Measurements from ENCODE around the gene RIPK3. TPM values are rescaled to one million over a fixed set of nuclear protein-coding genes. Genes with fewer than 3 reads are reported as not detected.

Gene RIPK3
- total and polyA plus RNA-seq, 4 donors, result 1.0 to 2.9 (median 1.9) TPM

GRCh38 chr14:24360281-24360680 lies 20.5 kb upstream of the RIPK3 start:
- Histone ChIP-seq H3K4me3 (ENCODE audit: low read depth in 1 of 3, low read length in 3 of 3) (no peak overlapping the region), H3K9me3 (ENCODE audit: control insufficient read depth in 4 of 4, low read length in 3 of 4) (no peaks in the 10 kb centered on the region), H3K27me3 (ENCODE audit: control insufficient read depth in 4 of 4, insufficient read depth in 4 of 4, low read length in 3 of 4) (no peaks in the 10 kb centered on the region), H3K4me1 (ENCODE audit: control insufficient read depth in 4 of 4, insufficient read depth in 4 of 4, low read length in 3 of 4) (no peaks in the 10 kb centered on the region), H3K36me3 (ENCODE audit: control insufficient read depth in 4 of 4, insufficient read depth in 3 of 4, low read depth in 1 of 4, low read length in 3 of 4) (no peaks in the 10 kb centered on the region), H3K27ac (ENCODE audit: low read depth in 1 of 2, low read length in 2 of 2) (no peak overlapping the region), H3K9ac (ENCODE audit: low read depth in 1 of 2, low read length in 2 of 2) (no peak overlapping the region)
- TF ChIP-seq CTCF (IDR thresholded peaks at IDR 0.05; ENCODE audit: low read depth, low read length, missing input control) (no peak), RXRA (IDR thresholded peaks at IDR 0.05) (no peak), RAD21 (IDR thresholded peaks at IDR 0.05) (no peak), REST (IDR thresholded peaks at IDR 0.05) (no peak), NR2F2 (IDR thresholded peaks at IDR 0.05) (no peak), GABPA (IDR thresholded peaks at IDR 0.05 in 1 of 2, conservative IDR thresholded peaks at IDR 0.05 in 1 of 2) (no peak), MAX (IDR thresholded peaks at IDR 0.05) (no peak)
- WGBS, result 95% methylated on average over 3 of the region's 3 CpGs
- DNase-seq (ENCODE audit: low spot score), result no peak

- Histone ChIP-seq H3K9me3 (ENCODE audit: control insufficient read depth in 4 of 4, low read length in 3 of 4) (no peaks in the 10 kb centered on the region), H3K36me3 (ENCODE audit: control insufficient read depth in 4 of 4, insufficient read depth in 3 of 4, low read depth in 1 of 4, low read length in 3 of 4) (no peaks in the 10 kb centered on the region), H3K4me1 (ENCODE audit: control insufficient read depth in 4 of 4, insufficient read depth in 4 of 4, low read length in 3 of 4) (peaks cover 0 to 6% (median 2%) of the 10 kb centered on the region in 4 donors), H3K27ac (ENCODE audit: low read depth in 1 of 2, low read length in 2 of 2) (no peak overlapping the region), H3K9ac (ENCODE audit: low read depth in 1 of 2, low read length in 2 of 2) (no peak overlapping the region), H3K27me3 (ENCODE audit: control insufficient read depth in 4 of 4, insufficient read depth in 4 of 4, low read length in 3 of 4) (no peaks in the 10 kb centered on the region), H3K4me3 (ENCODE audit: low read depth in 1 of 3, low read length in 3 of 3) (no peak overlapping the region)
- TF ChIP-seq JUND (IDR thresholded peaks at IDR 0.05) (no peak), HNF4G (IDR thresholded peaks at IDR 0.05) (no peak), FOXA1 (IDR thresholded peaks at IDR 0.05) (no peak), CTCF (IDR thresholded peaks at IDR 0.05; ENCODE audit: low read depth, low read length, missing input control) (no peak), MAX (IDR thresholded peaks at IDR 0.05) (no peak)
- DNase-seq (ENCODE audit: low spot score), result no peak
- WGBS, result 90% methylated on average over 4 of the region's 4 CpGs
Measured at GRCh38 chr14:24356208-24356607, 16.4 kb upstream of the RIPK3 start.

Measured in liver (tissue), 9 donors.